Transverse colon (tissue), 4 donors: Measurements from ENCODE around the gene KRTAP2-4. TPM values are rescaled to one million over a fixed set of nuclear protein-coding genes. Genes with fewer than 3 reads are reported as not detected.

Source experiments
- DNase-seq: peaks from one replicate; pipeline ENCODE4 v3.0.0-alpha.2; 2019
- H3K27ac ChIP-seq, 4 donors: fragments of 200-600 bp; sonication (generic); 2 replicates each; pipeline ENCODE4 v1.5.1; 2016 to 2018; ENCODE audit warnings: inconsistent platforms in 4 of 4
- H3K27me3 ChIP-seq: fragments of 200-600 bp; sonication (generic); 2 replicates; pipeline ENCODE4 v1.5.1; 2017; ENCODE audit warnings: inconsistent platforms
- H3K36me3 ChIP-seq, 4 donors: fragments of 200-600 bp; sonication (generic); 2 replicates each; pipeline ENCODE4 v1.5.1; 2017 to 2019; ENCODE audit warnings: inconsistent platforms in 4 of 4
- H3K4me1 ChIP-seq, 4 donors: fragments of 200-600 bp; sonication (generic); 2 replicates each; pipeline ENCODE4 v1.5.1; 2017 to 2020; ENCODE audit warnings: inconsistent platforms in 4 of 4
- H3K4me3 ChIP-seq, 4 donors: fragments of 200-600 bp; sonication (generic); 1 replicate in 1 of 4; 2 replicates in 3 of 4; pipeline versions ENCODE4 v1.5.1 to v1.6.1; 2017 to 2019; ENCODE audit warnings: inconsistent platforms in 4 of 4
- H3K9me3 ChIP-seq, 2 donors: fragments of 200-600 bp; sonication (generic); 2 replicates each; pipeline ENCODE4 v1.5.1; 2017 to 2019; ENCODE audit warnings: inconsistent platforms in 2 of 2
- EP300 ChIP-seq: sonication (generic); formaldehyde crosslinking; IDR thresholded peaks from one replicate; pipeline ENCODE4 v1.6.1; 2017; ENCODE audit warnings: antibody characterized with exemption, low read depth
- POLR2A ChIP-seq: fragments of 450-650 bp; IDR thresholded peaks from one replicate; pipeline ENCODE4 v1.6.1; 2016; ENCODE audit warnings: antibody characterized with exemption, mild to moderate bottlenecking, moderate library complexity
- POLR2AphosphoS5 ChIP-seq, 3 donors: sonication (generic); formaldehyde crosslinking; IDR thresholded peaks; one replicate each; pipeline ENCODE4 v1.6.1; 2016; ENCODE audit warnings: antibody characterized with exemption in 3 of 3
- WGBS, 2 donors: methylation state at CpG; one replicate each; pipeline ENCODE4 v1.1.5; 2018; ENCODE audit warnings: low coverage in 1 of 2; 5-methylcytosine and 5-hydroxymethylcytosine counted together
- in situ Hi-C, 4 donors: fragments of 200-750 bp; cut with MboI; loops; one replicate each; pipeline versions ENCODE4 v1.15.0 to v1.15.1; 2017; ENCODE audit warnings: low sequenced_read_pairs in 3 of 4, low pct_ligation_motif_present in 1 of 4, low pct_unique_long_range_greater_than_20kb in 1 of 4
- intact Hi-C: fragments of 100-400 bp; cut with DNase I; formaldehyde crosslinking; loops from one replicate; pipeline ENCODE4 v1.15.1; 2023; ENCODE audit warnings: low total_unique reads
- total RNA-seq, 4 donors: library from RNA; depleted of rRNA; stranded (reverse); fragments of >200 nt; gene quantifications; one replicate each; pipeline ENCODE4 v1.1.0, GENCODE V29; 2016
- TF ChIP-seq, protein P1 (sequence below), 5 experiments: fragments of 200-600 bp in 3 of 5; fragments of 450-650 bp in 2 of 5; sonication (generic) in 3 of 5; IDR thresholded peaks; 1 replicate in 2 of 5; 2 replicates in 3 of 5; pipeline ENCODE4 v1.5.1; 2016 to 2017; ENCODE audit warnings: antibody characterized with exemption in 5 of 5, inconsistent platforms in 3 of 5, mild to moderate bottlenecking in 2 of 5, moderate library complexity in 1 of 5

The KRTAP2-4 gene
- total RNA-seq, 4 donors from 2014 or later, result not detected

GRCh38 chr17:41024697-41025096, 41.0 kb downstream of the KRTAP2-4 start:
- 73 to 81% methylated on average over 3 of the region's 3 CpGs for whole genome bisulfite sequencing, 2 donors
- no peaks in the 10 kb centered on the region for H3K9me3 ChIP-seq
- H3K4me3 ChIP-seq, result no peak overlapping the region
- in situ Hi-C loops, result no loop called here
- intact Hi-C loops, result no loop called here
- no peak for TF ChIP-seq POLR2A
- no peak for TF ChIP-seq EP300
- TF ChIP-seq POLR2AphosphoS5 (IDR thresholded peaks at IDR 0.05), result no peak
- TF ChIP-seq, protein P1, sequence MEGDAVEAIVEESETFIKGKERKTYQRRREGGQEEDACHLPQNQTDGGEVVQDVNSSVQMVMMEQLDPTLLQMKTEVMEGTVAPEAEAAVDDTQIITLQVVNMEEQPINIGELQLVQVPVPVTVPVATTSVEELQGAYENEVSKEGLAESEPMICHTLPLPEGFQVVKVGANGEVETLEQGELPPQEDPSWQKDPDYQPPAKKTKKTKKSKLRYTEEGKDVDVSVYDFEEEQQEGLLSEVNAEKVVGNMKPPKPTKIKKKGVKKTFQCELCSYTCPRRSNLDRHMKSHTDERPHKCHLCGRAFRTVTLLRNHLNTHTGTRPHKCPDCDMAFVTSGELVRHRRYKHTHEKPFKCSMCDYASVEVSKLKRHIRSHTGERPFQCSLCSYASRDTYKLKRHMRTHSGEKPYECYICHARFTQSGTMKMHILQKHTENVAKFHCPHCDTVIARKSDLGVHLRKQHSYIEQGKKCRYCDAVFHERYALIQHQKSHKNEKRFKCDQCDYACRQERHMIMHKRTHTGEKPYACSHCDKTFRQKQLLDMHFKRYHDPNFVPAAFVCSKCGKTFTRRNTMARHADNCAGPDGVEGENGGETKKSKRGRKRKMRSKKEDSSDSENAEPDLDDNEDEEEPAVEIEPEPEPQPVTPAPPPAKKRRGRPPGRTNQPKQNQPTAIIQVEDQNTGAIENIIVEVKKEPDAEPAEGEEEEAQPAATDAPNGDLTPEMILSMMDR (IDR thresholded peaks at IDR 0.05), result no peak
- DNase-seq, result no peak
- H3K4me1 ChIP-seq, result no peaks in the 10 kb centered on the region
- no peak overlapping the region for H3K27ac ChIP-seq
- H3K36me3 ChIP-seq, result no peaks in the 10 kb centered on the region
- H3K27me3 ChIP-seq, result no peaks in the 10 kb centered on the region

GRCh38 chr17:41020336-41020735, 45.3 kb downstream of the KRTAP2-4 start:
- in situ Hi-C loops (no loop called here), intact Hi-C loops (no loop called here)
- DNase-seq, result no peak
- Histone ChIP-seq H3K4me1 (no peaks in the 10 kb centered on the region), H3K4me3 (no peak overlapping the region), H3K27ac (no peak overlapping the region), H3K27me3 (no peaks in the 10 kb centered on the region), H3K9me3 (no peaks in the 10 kb centered on the region), H3K36me3 (no peaks in the 10 kb centered on the region)
- no peak for TF ChIP-seq POLR2A
- TF ChIP-seq, protein P1 (IDR thresholded peaks at IDR 0.05), result no peak
- no peak for TF ChIP-seq POLR2AphosphoS5 (IDR thresholded peaks at IDR 0.05)
- TF ChIP-seq EP300, result no peak

DNA sequence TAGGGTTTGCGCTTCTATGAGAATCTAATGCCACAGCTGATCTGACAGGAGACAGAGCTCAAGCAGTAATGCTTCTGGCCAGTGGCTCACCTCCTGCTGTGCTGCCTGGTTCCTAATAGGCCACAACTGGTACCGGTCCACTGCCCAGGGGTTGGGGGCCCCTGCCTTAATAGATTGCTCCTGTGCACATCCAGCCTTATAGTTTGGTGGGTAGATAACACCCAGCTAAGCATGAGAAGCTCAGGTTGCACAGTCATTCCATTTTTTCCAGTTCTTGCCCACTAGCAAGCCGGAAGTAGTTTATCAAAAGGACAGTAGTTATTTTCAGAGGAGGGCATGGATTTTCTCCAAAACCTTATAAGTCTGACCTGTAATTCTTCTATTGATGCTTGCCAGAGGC, 46.3 kb downstream of the KRTAP2-4 start:
- TF ChIP-seq EP300, result no peak
- TF ChIP-seq POLR2A, result no peak
- no peak for TF ChIP-seq POLR2AphosphoS5 (IDR thresholded peaks at IDR 0.05)
- TF ChIP-seq, protein P1 (IDR thresholded peaks at IDR 0.05), result no peak
- Histone ChIP-seq H3K9me3 (no peaks in the 10 kb centered on the region), H3K27ac (no peak overlapping the region), H3K4me3 (no peak overlapping the region), H3K36me3 (no peaks in the 10 kb centered on the region), H3K27me3 (no peaks in the 10 kb centered on the region), H3K4me1 (no peaks in the 10 kb centered on the region)
- in situ Hi-C loops (no loop called here), intact Hi-C loops (no loop called here)
- 97 to 100% methylated on average over 1 to 3 of the region's 3 CpGs for WGBS, 2 donors
- DNase-seq, result no peak

DNA sequence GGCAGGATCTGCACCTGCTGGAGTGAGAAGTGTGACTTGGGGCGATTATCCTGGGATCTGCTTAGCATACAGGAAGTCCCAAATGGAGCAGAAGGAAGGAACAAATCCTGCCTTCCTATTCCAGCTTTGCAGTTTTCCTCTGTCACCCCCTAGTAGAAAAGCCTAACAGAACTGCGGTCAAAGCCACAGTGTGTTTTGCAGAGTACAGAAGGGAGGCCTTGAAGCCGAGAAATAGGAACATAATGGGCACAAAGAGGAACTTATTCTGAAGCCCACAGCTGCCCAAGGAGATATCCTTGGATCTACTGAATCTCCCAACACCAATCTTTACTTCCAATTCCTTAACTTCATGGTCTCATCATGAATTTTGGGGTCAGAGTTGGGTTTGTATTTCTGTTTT, 47.1 kb downstream of the KRTAP2-4 start:
- Histone ChIP-seq H3K9me3 (no peaks in the 10 kb centered on the region), H3K36me3 (no peaks in the 10 kb centered on the region), H3K27ac (no peak overlapping the region), H3K27me3 (no peaks in the 10 kb centered on the region), H3K4me3 (no peak overlapping the region), H3K4me1 (no peaks in the 10 kb centered on the region)
- intact Hi-C loops, result no loop called here
- no peak for DNase-seq
- WGBS, 2 donors, result 43 to 78% methylated on average over 1 to 3 of the region's 3 CpGs
- TF ChIP-seq EP300 (no peak), POLR2AphosphoS5 (IDR thresholded peaks at IDR 0.05) (no peak), POLR2A (no peak)
- TF ChIP-seq, protein P1 (IDR thresholded peaks at IDR 0.05), result no peak
- in situ Hi-C loops, result no loop called here
